Measurements from ENCODE around the gene RHOBTB1. TPM values are rescaled to one million over a fixed set of nuclear protein-coding genes. Genes with fewer than 3 reads are reported as not detected.

The RHOBTB1 gene
- total RNA-seq, 1 experiment from 2014 or later: 2.5 TPM

DNA sequence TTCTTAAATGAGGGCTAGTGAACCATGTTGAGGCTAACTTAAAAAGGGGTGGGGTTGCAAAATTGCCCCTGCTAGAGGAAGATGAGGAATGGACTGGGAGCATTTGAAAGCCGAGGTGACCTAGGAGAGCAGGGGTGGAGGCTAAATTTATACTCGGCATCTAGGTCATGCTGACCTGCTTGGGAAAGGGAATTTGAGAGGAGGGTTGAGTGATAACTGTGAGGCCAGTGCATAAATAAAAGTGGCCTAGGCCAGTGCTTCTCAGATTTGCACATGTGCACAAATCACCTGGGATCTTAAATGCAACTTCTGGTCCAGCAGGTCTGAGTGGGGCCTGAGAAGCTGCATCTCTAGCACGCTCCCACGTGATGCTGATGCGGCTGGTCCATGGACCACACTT lies 95.3 kb downstream of the RHOBTB1 start:
- H3K9me3 ChIP-seq (ENCODE audit: control insufficient read depth, low read depth, low read length): no peaks in the 10 kb centered on the region
- H2BK15ac ChIP-seq (ENCODE audit: low read depth, low read length): no peak overlapping the region
- Mint-ChIP-seq H3K4me1 (0 out of 4 replicates have a peak, but pooled peaks cover 0 to 2% of the 10 kb centered on the region in 2 experiments), H3K4me3 (no peak overlapping the region), H3K27me3 (ENCODE audit: low read depth) (no peaks in the 10 kb centered on the region), H3K36me3 (ENCODE audit: insufficient read depth in 1 of 3, low read depth in 3 of 3) (peaks cover 0 to 8% (median 0%) of the 10 kb centered on the region in 3 experiments; a peak in 2 of 7 replicates), H3K27ac (no peak overlapping the region; a peak in 1 of 7 replicates), H3K9me3 (peaks cover 0 to 4% of the 10 kb centered on the region in 2 experiments; a peak in 2 of 5 replicates)
- H3K23me2 ChIP-seq (ENCODE audit: insufficient read length, low read depth, low read length, poor library complexity, severe bottlenecking): no peaks in the 10 kb centered on the region
- H3K79me1 ChIP-seq (ENCODE audit: insufficient read depth, low read depth, low read length, poor library complexity, severe bottlenecking): no peaks in the 10 kb centered on the region
- no peaks in the 10 kb centered on the region for H3K27me3 ChIP-seq (ENCODE audit: insufficient read depth, low read length)
- no peak overlapping the region for H2AFZ ChIP-seq (ENCODE audit: low read length)
- H4K5ac ChIP-seq (ENCODE audit: insufficient read length, low read depth, low read length): no peak overlapping the region
- no peak overlapping the region for H3K9ac ChIP-seq (ENCODE audit: extremely low read depth, insufficient read length, low read length)
- no peak overlapping the region for H3K23ac ChIP-seq (ENCODE audit: insufficient read length, low read depth, low read length)
- H3K14ac ChIP-seq (ENCODE audit: insufficient read depth, low read length): no peak overlapping the region
- no peaks in the 10 kb centered on the region for H3K4me1 ChIP-seq (ENCODE audit: insufficient read depth, low read length)
- no peak overlapping the region for H3K4me2 ChIP-seq (ENCODE audit: insufficient read depth, insufficient read length, low read length)
- no peak overlapping the region for H2AK5ac ChIP-seq (ENCODE audit: insufficient read length, low read length)
- H4K91ac ChIP-seq (ENCODE audit: insufficient read length, low read depth, low read length): no peak overlapping the region
- WGBS (ENCODE audit: extremely low coverage, insufficient read length, low lambda C conversion rate): no CpG with 5 or more reads among the region's 5 CpGs
- TF ChIP-seq, protein P1, sequence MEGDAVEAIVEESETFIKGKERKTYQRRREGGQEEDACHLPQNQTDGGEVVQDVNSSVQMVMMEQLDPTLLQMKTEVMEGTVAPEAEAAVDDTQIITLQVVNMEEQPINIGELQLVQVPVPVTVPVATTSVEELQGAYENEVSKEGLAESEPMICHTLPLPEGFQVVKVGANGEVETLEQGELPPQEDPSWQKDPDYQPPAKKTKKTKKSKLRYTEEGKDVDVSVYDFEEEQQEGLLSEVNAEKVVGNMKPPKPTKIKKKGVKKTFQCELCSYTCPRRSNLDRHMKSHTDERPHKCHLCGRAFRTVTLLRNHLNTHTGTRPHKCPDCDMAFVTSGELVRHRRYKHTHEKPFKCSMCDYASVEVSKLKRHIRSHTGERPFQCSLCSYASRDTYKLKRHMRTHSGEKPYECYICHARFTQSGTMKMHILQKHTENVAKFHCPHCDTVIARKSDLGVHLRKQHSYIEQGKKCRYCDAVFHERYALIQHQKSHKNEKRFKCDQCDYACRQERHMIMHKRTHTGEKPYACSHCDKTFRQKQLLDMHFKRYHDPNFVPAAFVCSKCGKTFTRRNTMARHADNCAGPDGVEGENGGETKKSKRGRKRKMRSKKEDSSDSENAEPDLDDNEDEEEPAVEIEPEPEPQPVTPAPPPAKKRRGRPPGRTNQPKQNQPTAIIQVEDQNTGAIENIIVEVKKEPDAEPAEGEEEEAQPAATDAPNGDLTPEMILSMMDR (conservative IDR thresholded peaks at IDR 0.05): no peak
- H4K20me1 ChIP-seq (ENCODE audit: control insufficient read depth, insufficient read depth, insufficient read length): no peaks in the 10 kb centered on the region
- no peak overlapping the region for H3K56ac ChIP-seq (ENCODE audit: insufficient read length, low read depth, low read length)
- no peak for DNase-seq
- H2BK20ac ChIP-seq (ENCODE audit: low read depth, low read length, poor library complexity, severe bottlenecking): no peak overlapping the region
- H3K27ac ChIP-seq (ENCODE audit: insufficient read length, low read depth, low read length): no peak overlapping the region
- no peak overlapping the region for H2BK5ac ChIP-seq (ENCODE audit: insufficient read length, low read length)
- H3K4ac ChIP-seq (ENCODE audit: low read depth, low read length): no peak overlapping the region
- H3K79me2 ChIP-seq (ENCODE audit: insufficient read depth, low read length): no peaks in the 10 kb centered on the region
- no peak overlapping the region for H4K8ac ChIP-seq (replicated peaks; ENCODE audit: insufficient read length, low read depth, low read length)
- H2BK120ac ChIP-seq (ENCODE audit: low read depth, low read length, poor library complexity, severe bottlenecking): no peak overlapping the region
- H3T11ph ChIP-seq (ENCODE audit: low read length): no peak overlapping the region
- H2BK12ac ChIP-seq (ENCODE audit: insufficient read length, low read depth, low read length): no peak overlapping the region
- H3K18ac ChIP-seq (ENCODE audit: insufficient read length, low read depth, low read length): no peak overlapping the region

Measured in H9 (cell line).